Measurements from ENCODE around the gene PRKAR1B. TPM values are rescaled to one million over a fixed set of nuclear protein-coding genes. Genes with fewer than 3 reads are reported as not detected.

The PRKAR1B gene
- total and polyA plus RNA-seq, 2 donors (not counting 1 experiment from before 2014, with no cell fraction given): 4.5 to 8.6 TPM

- no peaks in the 10 kb centered on the region for H4K20me1 ChIP-seq (ENCODE audit: control insufficient read depth, insufficient read depth, low read length, poor library complexity, severe bottlenecking)
- H3K27me3 ChIP-seq (replicated peaks in 1 of 4; ENCODE audit: control extremely low read depth in 1 of 4, control insufficient read depth in 3 of 4, insufficient read depth in 4 of 4, low read length in 3 of 4): no peaks in the 10 kb centered on the region
- no peak overlapping the region for H3K4me3 Mint-ChIP-seq
- no peaks in the 10 kb centered on the region for H3K4me1 Mint-ChIP-seq
- DNase-seq (no peak), ATAC-seq (ENCODE audit: low read depth) (no peak)
- H3K27me3 Mint-ChIP-seq: no peaks in the 10 kb centered on the region
- H3K79me2 ChIP-seq (ENCODE audit: control insufficient read depth, insufficient read depth, low read length): no peaks in the 10 kb centered on the region
- H2AFZ ChIP-seq (ENCODE audit: insufficient read depth, low read depth, low read length, poor library complexity, severe bottlenecking): no peak overlapping the region
- ChIA-PET POLR2A (no interaction called here), CTCF (no interaction called here)
- no peaks in the 10 kb centered on the region for H3K36me3 ChIP-seq (replicated peaks in 1 of 2; ENCODE audit: control extremely low read depth in 1 of 2, control insufficient read depth in 1 of 2, extremely low read depth in 1 of 2, insufficient read depth in 2 of 2, low read length in 1 of 2)
- peaks cover 6% of the 10 kb centered on the region for H3K9me3 Mint-ChIP-seq (ENCODE audit: insufficient read depth)
- no peak overlapping the region for H3K9ac ChIP-seq (ENCODE audit: low read length)
- no peak overlapping the region for H3K27ac Mint-ChIP-seq
- no peaks in the 10 kb centered on the region for H3K4me1 ChIP-seq (ENCODE audit: control insufficient read depth in 2 of 2, insufficient read depth in 2 of 2, low read length in 2 of 2)
- WGBS (ENCODE audit: insufficient coverage): 27% methylated on average over 15 of the region's 16 CpGs
- no peak overlapping the region for H3K4me3 ChIP-seq (ENCODE audit: control extremely low read depth in 1 of 5, extremely low read depth in 1 of 5, insufficient read depth in 1 of 5, low read depth in 2 of 5, low read length in 4 of 5)
- H3K27ac ChIP-seq (ENCODE audit: low read length in 2 of 2): no peak overlapping the region
- TF ChIP-seq EZH2 (IDR thresholded peaks at IDR 0.05; ENCODE audit: borderline replicate concordance, insufficient read depth, low read depth, low read length, poor library complexity, severe bottlenecking) (no peak), CTCF (IDR thresholded peaks at IDR 0.05) (no peak)
- H3K9me3 ChIP-seq (ENCODE audit: control extremely low read depth in 1 of 3, control insufficient read depth in 2 of 3, insufficient read depth in 1 of 3, low read length in 2 of 3): no peaks in the 10 kb centered on the region
- intact Hi-C loops (cut with micrococcal nuclease): no loop called here
- no peak overlapping the region for H3K4me2 ChIP-seq (replicated peaks; ENCODE audit: low read depth, low read length, poor library complexity, severe bottlenecking)
Observed at GRCh38 chr7:668139-668931, 58.7 kb downstream of the PRKAR1B start.

GRCh38 chr7:666454-667292 is 60.4 kb downstream of the PRKAR1B start:
- no peak overlapping the region for H3K4me3 Mint-ChIP-seq
- H3K79me2 ChIP-seq (ENCODE audit: control insufficient read depth, insufficient read depth, low read length): no peaks in the 10 kb centered on the region
- no peak overlapping the region for H3K4me3 ChIP-seq (ENCODE audit: control extremely low read depth in 1 of 5, extremely low read depth in 1 of 5, insufficient read depth in 1 of 5, low read depth in 2 of 5, low read length in 4 of 5)
- no peaks in the 10 kb centered on the region for H3K27me3 Mint-ChIP-seq
- whole genome bisulfite sequencing (ENCODE audit: insufficient coverage): 94% methylated on average over 5 of the region's 7 CpGs
- no peak overlapping the region for H2AFZ ChIP-seq (ENCODE audit: insufficient read depth, low read depth, low read length, poor library complexity, severe bottlenecking)
- no peak overlapping the region for H3K27ac ChIP-seq (ENCODE audit: low read length in 2 of 2)
- intact Hi-C loops (cut with micrococcal nuclease): no loop called here
- H3K4me2 ChIP-seq (replicated peaks; ENCODE audit: low read depth, low read length, poor library complexity, severe bottlenecking): no peak overlapping the region
- H3K36me3 ChIP-seq (replicated peaks in 1 of 2; ENCODE audit: control extremely low read depth in 1 of 2, control insufficient read depth in 1 of 2, extremely low read depth in 1 of 2, insufficient read depth in 2 of 2, low read length in 1 of 2): no peaks in the 10 kb centered on the region
- CTCF ChIA-PET: no interaction called here
- no peaks in the 10 kb centered on the region for H3K27me3 ChIP-seq (replicated peaks in 1 of 4; ENCODE audit: control extremely low read depth in 1 of 4, control insufficient read depth in 3 of 4, insufficient read depth in 4 of 4, low read length in 3 of 4)
- no peaks in the 10 kb centered on the region for H3K4me1 Mint-ChIP-seq
- H4K20me1 ChIP-seq (ENCODE audit: control insufficient read depth, insufficient read depth, low read length, poor library complexity, severe bottlenecking): no peaks in the 10 kb centered on the region
- ATAC-seq (ENCODE audit: low read depth) (no peak), DNase-seq (no peak)
- H3K9me3 Mint-ChIP-seq (ENCODE audit: insufficient read depth): peaks cover 6% of the 10 kb centered on the region
- TF ChIP-seq CTCF (IDR thresholded peaks at IDR 0.05): no peak
- no peak for TF ChIP-seq EZH2 (IDR thresholded peaks at IDR 0.05; ENCODE audit: borderline replicate concordance, insufficient read depth, low read depth, low read length, poor library complexity, severe bottlenecking)
- no peaks in the 10 kb centered on the region for H3K9me3 ChIP-seq (ENCODE audit: control extremely low read depth in 1 of 3, control insufficient read depth in 2 of 3, insufficient read depth in 1 of 3, low read length in 2 of 3)
- H3K4me1 ChIP-seq (ENCODE audit: control insufficient read depth in 2 of 2, insufficient read depth in 2 of 2, low read length in 2 of 2): no peaks in the 10 kb centered on the region
- H3K9ac ChIP-seq (ENCODE audit: low read length): no peak overlapping the region
- POLR2A ChIA-PET: no interaction called here
- no peak overlapping the region for H3K27ac Mint-ChIP-seq

Measured in B cell (primary cell).